ENCODE data around the gene CCDC88A. TPM values are rescaled to one million over a fixed set of nuclear protein-coding genes. Genes with fewer than 3 reads are reported as not detected.
"Not testable (repeated sequence)": the region's sequence is repeated elsewhere in the genome, so short reads cannot be mapped to it uniquely, and the experiment has no call there.

Gene CCDC88A
- total and polyA plus RNA-seq, 2 experiments from 2014 or later, result 144 to 169 TPM

DNA sequence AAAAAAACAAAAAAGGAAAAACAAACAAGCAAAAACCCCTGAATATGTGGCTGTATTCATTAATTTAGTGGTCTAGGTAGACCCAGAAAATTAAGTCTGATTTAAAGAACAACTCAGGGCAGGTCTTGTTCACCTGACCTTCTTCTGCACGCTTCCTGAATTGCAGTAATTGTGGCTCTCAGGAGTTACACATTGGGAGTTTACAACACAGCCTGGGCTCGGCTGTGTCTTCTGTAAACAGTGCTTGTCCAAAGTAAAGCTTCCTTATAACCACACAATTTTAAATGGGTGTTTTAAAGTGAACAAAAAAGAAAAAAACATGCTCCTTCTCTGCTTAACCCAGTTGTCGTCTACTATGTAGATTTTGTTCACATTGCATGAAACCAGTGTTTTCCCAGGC, 142.3 kb downstream of the CCDC88A start (continued):
- TF ChIP-seq NANOG (IDR thresholded peaks at IDR 0.05; ENCODE audit: borderline replicate concordance), result no peak
- no peak for TF ChIP-seq EZH2phosphoT487 (IDR thresholded peaks at IDR 0.05; ENCODE audit: unreplicated experiment)
- no peak for TF ChIP-seq ZNF331 (CRISPR knock-in tag; IDR thresholded peaks at IDR 0.05; ENCODE audit: low read depth)
- TF ChIP-seq STAT1 (IDR thresholded peaks at IDR 0.05; ENCODE audit: unreplicated experiment), result no peak
- TF ChIP-seq, protein P1, sequence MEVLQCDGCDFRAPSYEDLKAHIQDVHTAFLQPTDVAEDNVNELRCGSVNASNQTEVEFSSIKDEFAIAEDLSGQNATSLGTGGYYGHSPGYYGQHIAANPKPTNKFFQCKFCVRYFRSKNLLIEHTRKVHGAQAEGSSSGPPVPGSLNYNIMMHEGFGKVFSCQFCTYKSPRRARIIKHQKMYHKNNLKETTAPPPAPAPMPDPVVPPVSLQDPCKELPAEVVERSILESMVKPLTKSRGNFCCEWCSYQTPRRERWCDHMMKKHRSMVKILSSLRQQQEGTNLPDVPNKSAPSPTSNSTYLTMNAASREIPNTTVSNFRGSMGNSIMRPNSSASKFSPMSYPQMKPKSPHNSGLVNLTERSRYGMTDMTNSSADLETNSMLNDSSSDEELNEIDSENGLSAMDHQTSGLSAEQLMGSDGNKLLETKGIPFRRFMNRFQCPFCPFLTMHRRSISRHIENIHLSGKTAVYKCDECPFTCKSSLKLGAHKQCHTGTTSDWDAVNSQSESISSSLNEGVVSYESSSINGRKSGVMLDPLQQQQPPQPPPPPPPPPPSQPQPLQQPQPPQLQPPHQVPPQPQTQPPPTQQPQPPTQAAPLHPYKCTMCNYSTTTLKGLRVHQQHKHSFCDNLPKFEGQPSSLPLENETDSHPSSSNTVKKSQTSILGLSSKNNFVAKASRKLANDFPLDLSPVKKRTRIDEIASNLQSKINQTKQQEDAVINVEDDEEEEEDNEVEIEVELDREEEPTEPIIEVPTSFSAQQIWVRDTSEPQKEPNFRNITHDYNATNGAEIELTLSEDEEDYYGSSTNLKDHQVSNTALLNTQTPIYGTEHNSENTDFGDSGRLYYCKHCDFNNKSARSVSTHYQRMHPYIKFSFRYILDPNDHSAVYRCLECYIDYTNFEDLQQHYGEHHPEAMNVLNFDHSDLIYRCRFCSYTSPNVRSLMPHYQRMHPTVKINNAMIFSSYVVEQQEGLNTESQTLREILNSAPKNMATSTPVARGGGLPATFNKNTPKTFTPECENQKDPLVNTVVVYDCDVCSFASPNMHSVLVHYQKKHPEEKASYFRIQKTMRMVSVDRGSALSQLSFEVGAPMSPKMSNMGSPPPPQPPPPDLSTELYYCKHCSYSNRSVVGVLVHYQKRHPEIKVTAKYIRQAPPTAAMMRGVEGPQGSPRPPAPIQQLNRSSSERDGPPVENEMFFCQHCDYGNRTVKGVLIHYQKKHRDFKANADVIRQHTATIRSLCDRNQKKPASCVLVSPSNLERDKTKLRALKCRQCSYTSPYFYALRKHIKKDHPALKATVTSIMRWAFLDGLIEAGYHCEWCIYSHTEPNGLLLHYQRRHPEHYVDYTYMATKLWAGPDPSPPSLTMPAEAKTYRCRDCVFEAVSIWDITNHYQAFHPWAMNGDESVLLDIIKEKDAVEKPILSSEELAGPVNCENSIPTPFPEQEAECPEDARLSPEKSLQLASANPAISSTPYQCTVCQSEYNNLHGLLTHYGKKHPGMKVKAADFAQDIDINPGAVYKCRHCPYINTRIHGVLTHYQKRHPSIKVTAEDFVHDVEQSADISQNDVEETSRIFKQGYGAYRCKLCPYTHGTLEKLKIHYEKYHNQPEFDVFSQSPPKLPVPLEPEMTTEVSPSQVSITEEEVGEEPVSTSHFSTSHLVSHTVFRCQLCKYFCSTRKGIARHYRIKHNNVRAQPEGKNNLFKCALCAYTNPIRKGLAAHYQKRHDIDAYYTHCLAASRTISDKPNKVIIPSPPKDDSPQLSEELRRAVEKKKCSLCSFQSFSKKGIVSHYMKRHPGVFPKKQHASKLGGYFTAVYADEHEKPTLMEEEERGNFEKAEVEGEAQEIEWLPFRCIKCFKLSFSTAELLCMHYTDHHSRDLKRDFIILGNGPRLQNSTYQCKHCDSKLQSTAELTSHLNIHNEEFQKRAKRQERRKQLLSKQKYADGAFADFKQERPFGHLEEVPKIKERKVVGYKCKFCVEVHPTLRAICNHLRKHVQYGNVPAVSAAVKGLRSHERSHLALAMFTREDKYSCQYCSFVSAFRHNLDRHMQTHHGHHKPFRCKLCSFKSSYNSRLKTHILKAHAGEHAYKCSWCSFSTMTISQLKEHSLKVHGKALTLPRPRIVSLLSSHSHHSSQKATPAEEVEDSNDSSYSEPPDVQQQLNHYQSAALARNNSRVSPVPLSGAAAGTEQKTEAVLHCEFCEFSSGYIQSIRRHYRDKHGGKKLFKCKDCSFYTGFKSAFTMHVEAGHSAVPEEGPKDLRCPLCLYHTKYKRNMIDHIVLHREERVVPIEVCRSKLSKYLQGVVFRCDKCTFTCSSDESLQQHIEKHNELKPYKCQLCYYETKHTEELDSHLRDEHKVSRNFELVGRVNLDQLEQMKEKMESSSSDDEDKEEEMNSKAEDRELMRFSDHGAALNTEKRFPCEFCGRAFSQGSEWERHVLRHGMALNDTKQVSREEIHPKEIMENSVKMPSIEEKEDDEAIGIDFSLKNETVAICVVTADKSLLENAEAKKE (CRISPR knock-in tag; IDR thresholded peaks at IDR 0.05), result no peak
- TF ChIP-seq, protein P2, sequence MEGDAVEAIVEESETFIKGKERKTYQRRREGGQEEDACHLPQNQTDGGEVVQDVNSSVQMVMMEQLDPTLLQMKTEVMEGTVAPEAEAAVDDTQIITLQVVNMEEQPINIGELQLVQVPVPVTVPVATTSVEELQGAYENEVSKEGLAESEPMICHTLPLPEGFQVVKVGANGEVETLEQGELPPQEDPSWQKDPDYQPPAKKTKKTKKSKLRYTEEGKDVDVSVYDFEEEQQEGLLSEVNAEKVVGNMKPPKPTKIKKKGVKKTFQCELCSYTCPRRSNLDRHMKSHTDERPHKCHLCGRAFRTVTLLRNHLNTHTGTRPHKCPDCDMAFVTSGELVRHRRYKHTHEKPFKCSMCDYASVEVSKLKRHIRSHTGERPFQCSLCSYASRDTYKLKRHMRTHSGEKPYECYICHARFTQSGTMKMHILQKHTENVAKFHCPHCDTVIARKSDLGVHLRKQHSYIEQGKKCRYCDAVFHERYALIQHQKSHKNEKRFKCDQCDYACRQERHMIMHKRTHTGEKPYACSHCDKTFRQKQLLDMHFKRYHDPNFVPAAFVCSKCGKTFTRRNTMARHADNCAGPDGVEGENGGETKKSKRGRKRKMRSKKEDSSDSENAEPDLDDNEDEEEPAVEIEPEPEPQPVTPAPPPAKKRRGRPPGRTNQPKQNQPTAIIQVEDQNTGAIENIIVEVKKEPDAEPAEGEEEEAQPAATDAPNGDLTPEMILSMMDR (conservative IDR thresholded peaks at IDR 0.05; ENCODE audit: low read depth in 2 of 2), result no peak

DNA sequence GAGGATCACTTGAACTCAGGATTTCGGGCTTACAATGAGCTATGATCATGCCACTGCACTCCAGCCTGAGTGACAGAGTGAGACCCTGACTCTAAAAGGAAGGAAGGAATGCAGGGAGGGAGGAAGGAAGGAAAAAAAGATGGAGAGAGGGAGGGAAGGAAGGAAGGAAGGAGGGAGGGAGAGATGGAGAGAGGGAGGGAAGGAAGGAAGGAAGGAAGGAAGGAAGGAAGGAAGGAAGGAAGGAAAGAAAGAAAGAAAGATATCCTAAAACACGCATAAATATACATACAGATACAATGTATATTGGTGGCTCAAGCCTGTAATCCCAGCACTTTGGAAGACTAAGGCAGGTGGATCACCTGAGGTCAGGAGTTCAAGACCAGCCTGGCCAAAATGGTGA, 145.3 kb downstream of the CCDC88A start:
- not testable (repeated sequence) for DNase-seq (ENCODE audit: low spot score); H3K4me3 ChIP-seq
- peaks cover 11% of the 10 kb centered on the region for H3K4me1 Mint-ChIP-seq

More for the DNA sequence above, 145.3 kb downstream of the CCDC88A start:
- H3K36me3 Mint-ChIP-seq (ENCODE audit: low read depth); H3K79me2 ChIP-seq (replicated peaks; ENCODE audit: insufficient read depth); H4K20me1 ChIP-seq (replicated peaks; ENCODE audit: insufficient read depth); H2AFZ ChIP-seq; H3K27ac ChIP-seq (ENCODE audit: low read depth); H3K27me3 ChIP-seq (ENCODE audit: insufficient read depth); ATAC-seq; H3F3A ChIP-seq (replicated peaks; ENCODE audit: low read depth); H3K4me2 ChIP-seq; H3K27me3 Mint-ChIP-seq (ENCODE audit: insufficient read depth, low read depth, poor library complexity); H3K27ac Mint-ChIP-seq; H3K36me3 ChIP-seq (ENCODE audit: insufficient read depth); H3K9me2 ChIP-seq (ENCODE audit: insufficient read depth); H3K9me3 Mint-ChIP-seq; H3K4me3 Mint-ChIP-seq: not testable (repeated sequence)
- peaks cover 15% of the 10 kb centered on the region for H3K4me1 ChIP-seq (ENCODE audit: insufficient read depth)
